GM19025 (cell line): ENCODE results near the gene RPH3AL.
"Not testable (repeated sequence)": the region's sequence is repeated elsewhere in the genome, so short reads cannot be mapped to it uniquely, and the experiment has no call there.

Source experiments
- ATAC-seq: cut with Tn5 transposase; IDR thresholded peaks from one replicate; pipeline ENCODE4 v1.9.1; 2021; ENCODE audit warnings: mild to moderate bottlenecking, low read depth, moderate library complexity; ENCODE audit not compliant: unreplicated experiment

The RPH3AL gene

GRCh38 chr17:381516-381915 lies 28.9 kb upstream of the RPH3AL start:
- ATAC-seq, result no peak

DNA sequence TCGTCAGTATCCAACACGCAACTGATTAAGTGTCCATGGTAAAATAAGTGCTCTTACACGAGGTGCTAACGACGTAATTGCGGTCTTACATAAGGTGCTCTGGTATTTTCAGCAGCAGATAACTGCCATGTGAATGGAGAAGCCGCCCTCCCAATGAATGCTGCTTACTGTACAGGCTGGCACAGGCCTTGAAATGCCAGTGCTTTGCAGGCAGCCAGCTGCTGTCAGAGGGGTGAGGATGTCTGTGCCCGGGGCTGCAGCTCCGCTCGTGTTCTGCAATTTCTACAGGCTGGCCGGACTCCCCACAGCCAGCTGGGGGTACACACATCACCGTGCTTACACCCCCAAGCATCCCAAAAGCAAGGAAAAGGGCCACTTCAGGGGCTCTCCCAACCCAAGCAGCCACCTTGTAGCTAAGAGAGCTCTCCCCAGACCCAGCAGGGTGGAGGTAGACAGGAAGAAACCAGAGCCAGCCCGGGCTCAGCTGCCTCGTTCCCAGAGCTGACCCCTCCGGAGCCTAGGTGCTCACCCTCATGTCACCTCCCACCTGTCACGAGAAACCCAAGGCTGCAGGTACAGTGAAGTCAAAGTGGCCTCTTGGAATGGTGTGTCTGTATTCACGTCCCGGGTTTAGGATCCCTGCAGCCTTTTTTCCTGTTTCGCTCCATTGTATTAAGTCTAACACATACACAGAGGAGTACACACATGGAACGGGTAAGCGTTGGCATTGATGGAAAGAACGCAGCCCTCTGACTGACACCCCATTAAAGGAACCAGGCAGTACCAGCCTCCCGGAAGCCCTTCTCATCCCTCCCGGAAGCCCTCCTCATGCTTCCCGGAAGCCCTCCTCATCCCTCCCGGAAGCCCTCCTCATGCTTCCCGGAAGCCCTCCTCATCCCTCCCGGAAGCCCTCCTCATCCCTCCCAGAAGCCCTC lies 27.2 kb upstream of the RPH3AL start:
- no peak for ATAC-seq

GRCh38 chr17:378068-378467 lies 25.5 kb upstream of the RPH3AL start:
- no peak for ATAC-seq

GRCh38 chr17:376936-377863 lies 24.6 kb upstream of the RPH3AL start:
- no peak for ATAC-seq

DNA sequence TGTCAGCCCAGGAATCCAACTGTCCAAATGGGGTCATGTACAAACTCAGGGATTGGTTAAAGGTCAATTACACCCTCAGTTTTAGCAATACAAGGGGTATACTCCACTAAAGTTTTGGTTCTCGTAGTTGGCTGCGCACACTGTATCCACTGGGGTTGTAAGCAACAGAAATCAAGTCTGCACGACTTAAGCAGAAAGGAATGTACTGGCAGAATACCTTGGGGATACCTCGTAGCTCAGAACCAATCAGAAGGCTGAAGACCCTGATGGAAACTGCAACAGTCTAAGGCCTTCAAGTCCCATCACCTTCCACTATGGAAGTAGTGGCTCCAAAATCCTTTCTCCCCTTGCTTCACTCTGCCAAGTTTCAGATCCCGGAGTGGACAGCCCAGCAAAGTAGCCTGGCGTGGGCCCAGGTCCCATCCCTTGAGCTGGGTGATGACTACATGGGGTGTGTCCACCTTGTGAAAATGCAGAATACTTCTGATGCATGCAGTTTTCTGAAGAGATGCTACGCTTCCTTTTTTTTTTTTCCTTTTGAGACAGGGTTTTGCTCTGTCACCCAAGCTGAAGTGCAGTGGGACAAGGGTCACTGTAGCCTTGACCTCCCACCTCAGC lies 21.1 kb upstream of the RPH3AL start:
- no peak for ATAC-seq

DNA sequence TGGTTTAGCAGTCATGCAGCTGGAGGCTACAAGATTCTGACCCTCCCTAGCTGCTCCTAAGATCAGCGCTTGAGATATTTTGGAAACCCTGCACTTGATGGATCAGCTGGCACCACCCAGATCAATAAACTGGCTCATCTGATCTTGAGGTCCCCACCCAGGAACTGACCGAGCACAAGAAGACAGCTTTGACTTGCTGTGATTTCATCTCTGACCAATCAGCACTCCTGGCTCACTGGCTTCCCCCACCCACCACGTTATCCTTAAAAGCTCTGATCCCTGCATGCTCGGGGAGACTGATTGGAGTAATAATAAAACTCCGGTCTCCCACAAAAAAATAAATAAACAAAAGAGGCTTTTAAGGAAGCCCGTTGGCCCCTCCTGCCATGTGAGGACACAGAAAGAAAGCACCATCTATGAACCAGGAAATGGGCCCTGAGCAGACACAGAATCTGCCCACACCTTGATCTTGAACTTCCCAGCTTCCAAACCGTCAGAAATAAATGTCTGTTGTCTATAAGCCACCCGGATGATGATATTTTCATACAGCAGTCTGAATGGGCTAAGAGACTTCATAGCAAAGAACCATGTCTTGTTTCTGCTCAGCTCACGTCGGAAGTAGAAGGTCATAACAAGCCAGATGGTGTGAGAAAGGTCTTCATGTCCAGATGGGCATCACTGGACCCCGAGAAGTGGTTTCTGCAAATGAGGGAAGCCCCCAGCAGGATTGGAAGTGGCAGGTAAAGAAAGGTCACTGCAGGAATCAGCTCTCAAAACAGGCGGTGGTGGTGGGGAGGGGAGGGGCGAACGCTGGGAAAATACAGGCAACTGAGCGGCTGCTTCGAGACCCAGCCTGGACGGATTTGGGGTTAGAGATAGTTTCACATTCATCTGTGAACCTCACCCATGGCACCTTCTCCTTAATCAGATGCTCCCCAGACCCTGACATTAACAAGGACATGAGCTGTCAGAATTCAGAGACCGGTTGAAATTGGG lies 19.8 kb upstream of the RPH3AL start:
- no peak for ATAC-seq

DNA sequence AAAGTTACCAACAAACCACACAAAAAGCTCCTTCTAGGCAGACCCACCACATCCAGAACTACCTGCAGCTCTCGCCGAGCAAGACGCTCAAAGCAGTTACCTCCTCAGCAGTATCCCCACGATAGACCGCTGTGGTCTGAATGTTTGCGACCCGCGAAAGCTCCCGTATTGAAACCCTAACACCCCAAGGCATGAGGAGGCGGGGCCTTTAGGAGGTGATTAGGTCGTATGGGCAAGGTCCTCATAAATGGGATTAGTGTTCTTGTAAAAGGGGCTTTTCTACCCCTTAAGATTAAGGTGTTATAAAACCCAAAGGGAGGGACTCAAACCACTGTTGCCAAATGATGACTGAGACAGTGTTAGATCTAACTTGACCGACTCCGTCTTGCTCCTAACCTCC lies 19.0 kb upstream of the RPH3AL start:
- ATAC-seq, result no peak

DNA sequence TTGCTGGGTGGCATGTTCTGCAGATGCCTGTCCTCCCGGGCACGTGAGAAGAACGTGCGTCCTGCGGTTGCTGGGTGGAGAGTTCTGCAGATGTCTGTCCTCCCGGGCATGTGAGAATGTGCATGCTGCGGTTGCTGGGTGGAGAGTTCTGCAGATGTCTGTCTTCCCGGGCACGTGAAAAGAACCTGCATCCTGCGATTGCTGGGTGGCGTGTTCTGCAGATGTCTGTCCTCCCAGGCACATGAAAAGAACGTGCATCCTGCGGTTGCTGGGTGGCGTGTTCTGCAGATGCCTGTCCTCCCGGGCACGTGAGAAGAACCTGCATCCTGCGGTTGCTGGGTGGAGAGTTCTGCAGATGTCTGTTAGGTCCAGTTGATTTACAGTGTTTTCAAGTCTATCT lies 15.0 kb upstream of the RPH3AL start:
- ATAC-seq, result not testable (repeated sequence)

DNA sequence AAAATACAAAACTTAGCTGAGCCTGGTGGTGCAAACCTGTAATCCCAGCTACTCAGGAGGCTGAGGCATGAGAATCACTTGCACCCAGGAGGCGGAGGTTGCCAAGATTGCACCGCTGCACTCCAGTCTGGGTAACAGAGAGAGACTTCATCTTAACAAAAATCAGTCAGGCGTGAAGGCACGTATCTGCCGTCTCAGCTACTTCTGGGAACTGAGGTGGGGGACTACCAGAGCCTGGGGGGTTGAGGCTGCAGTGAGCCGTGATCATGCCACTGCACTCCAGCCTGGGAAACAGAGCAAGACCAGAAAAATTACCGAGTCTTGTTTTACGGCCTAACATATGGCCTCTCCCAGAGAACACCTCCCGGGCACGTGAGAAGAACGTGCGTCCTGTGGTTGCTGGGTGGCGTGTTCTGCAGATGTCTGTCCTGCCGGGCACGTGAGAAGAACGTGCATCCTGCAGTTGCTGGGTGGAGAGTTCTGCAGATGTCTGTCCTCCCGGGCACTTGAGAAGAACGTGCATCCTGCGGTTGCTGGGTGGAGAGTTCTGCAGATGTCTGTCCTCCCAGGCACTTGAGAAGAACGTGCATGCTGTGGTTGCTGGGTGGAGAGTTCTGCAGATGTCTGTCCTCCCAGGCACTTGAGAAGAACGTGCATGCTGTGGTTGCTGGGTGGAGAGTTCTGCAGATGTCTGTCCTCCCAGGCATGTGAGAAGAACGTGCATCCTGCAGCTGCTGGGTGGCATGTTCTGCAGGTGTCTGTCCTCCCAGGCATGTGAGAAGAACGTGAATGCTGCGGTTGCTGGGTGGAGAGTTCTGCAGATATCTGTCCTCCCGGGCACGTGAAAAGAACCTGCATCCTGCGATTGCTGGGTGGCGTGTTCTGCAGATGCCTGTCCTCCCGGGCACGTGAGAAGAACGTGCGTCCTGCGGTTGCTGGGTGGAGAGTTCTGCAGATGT lies 14.3 kb upstream of the RPH3AL start:
- ATAC-seq, result not testable (repeated sequence)

- ATAC-seq, result no peak
These were observed 12.2 kb upstream of the RPH3AL start for GRCh38 chr17:364766-365165.

DNA sequence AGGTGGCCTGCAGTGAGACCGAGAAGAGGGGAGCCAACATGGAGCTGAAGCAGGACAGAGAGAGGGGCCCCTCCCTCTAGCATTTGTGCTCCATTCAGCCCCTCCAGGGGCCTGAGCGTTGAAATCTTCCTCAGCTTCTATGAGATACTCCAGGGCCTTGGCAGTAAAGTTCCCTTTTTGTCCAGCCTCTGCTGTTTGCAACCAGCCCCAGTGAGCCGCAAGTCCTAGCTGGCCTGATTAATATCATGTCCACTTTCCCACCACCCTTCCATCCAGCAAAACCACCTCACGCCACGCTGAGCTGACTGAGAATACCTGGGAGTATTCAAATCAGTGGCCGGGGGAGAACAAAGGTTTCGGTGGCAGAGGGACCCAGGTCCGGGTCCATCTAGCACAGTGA lies 11.7 kb upstream of the RPH3AL start:
- ATAC-seq, result no peak

DNA sequence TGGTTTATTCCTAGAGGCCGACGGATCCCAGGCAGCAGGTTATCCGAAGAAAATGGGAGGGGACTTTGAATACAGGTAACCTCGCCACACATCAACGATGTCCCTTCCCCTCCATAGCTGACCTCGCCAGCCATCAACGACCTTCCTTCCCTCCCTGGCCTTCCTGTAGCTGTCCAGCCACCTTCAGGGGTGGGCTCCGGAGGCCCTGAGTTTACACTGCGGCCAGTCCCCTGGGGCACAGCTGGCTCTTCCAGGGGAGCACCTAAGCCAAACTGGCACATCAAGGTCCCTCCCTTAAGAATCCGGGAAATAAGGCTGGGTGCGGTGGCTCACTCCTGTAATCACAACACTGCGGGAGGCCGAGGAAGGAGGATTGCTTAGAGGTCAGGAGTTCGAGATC lies 10.1 kb upstream of the RPH3AL start:
- ATAC-seq, result no peak

DNA sequence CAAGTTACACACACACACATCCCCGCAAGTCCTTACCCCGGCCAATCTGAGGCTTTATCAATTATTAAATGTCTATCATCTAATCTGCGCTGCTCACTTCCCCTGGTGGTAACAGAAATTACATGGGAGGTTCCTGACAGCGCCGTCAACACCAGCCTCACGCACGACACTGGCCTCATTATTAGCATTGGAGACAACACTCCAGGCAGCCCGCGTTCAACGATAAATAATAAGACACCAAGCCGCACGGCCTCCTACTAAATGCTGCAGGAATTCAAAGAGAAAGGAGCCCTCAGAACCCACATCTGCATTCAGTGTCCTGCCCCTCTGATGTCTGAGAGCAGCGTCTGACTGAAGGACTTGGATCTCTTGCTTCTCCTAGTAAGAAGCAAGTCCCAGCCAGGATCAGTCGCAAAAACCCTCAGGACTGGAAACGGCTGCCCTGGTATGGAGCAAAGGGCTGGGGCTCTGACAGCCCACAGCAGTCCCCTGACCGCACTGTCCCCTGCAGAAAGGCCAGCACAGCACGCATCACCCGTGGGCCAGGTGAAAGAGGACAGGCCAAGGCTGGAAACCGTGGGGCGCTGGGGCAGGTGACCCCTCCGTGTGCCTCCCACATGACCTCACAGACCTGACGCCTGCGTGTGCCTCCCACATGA lies 7.6 kb upstream of the RPH3AL start:
- ATAC-seq, result no peak

- no peak for ATAC-seq
These were observed 6.0 kb upstream of the RPH3AL start for GRCh38 chr17:358491-359151.

- ATAC-seq, result no peak
These were observed 5.0 kb upstream of the RPH3AL start for GRCh38 chr17:357644-358043.

- no peak for ATAC-seq
These were observed 4.2 kb upstream of the RPH3AL start for GRCh38 chr17:356671-357434.
